PC-9 (cell line): ENCODE measurements around the gene MLC1. TPM values are rescaled to one million over a fixed set of nuclear protein-coding genes. Genes with fewer than 3 reads are reported as not detected.

Experiments used
- BruUV-seq: library from RNA; stranded (reverse); fragments of 400-500 nt; replicated peaks from 2 replicates; lab custom pipeline; 2021; lab: Mats Ljungman, UMichigan
- CTCF ChIA-PET: fragments of 300-600 bp; sonication (Branson Sonifier 250); formaldehyde crosslinking; loops from one replicate; lab custom pipeline; 2022; ENCODE audit warnings: antibody characterized with exemption; lab: Charles Lee
- POLR2A ChIA-PET: fragments of 300-600 bp; sonication (Branson Sonifier 250); formaldehyde crosslinking; loops from one replicate; lab custom pipeline; 2022; ENCODE audit warnings: antibody characterized with exemption; ENCODE audit not compliant: unreplicated experiment; lab: Charles Lee
- DNase-seq, 2 experiments: peaks; one replicate each; pipeline versions ENCODE4 v3.0.0 to v3.0.0-alpha.2; 2015 to 2022; ENCODE audit warnings: mixed read lengths in 1 of 2
- H2AFZ ChIP-seq: fragments of 200-600 bp; sonication (generic); 2 replicates; pipeline ENCODE4 v1.8.1; 2017; ENCODE audit warnings: antibody characterized with exemption
- H3F3A ChIP-seq: fragments of 200-600 bp; sonication (generic); 2 replicates; pipeline ENCODE4 v1.8.1; 2017; ENCODE audit warnings: antibody characterized with exemption, mild to moderate bottlenecking, low read depth; ENCODE audit not compliant: insufficient read depth
- H3K27ac ChIP-seq: fragments of 200-600 bp; sonication (generic); 2 replicates; pipeline ENCODE4 v1.6.1; 2016; ENCODE audit warnings: mixed run types
- H3K27me3 ChIP-seq: fragments of 200-600 bp; sonication (generic); 2 replicates; pipeline ENCODE4 v1.6.1; 2016; ENCODE audit warnings: low read depth, mixed run types; ENCODE audit not compliant: insufficient read depth
- H3K36me3 ChIP-seq: fragments of 200-600 bp; sonication (generic); 2 replicates; pipeline ENCODE4 v1.6.1; 2016; ENCODE audit warnings: low read depth, mixed run types
- H3K4me1 ChIP-seq: fragments of 200-600 bp; sonication (generic); replicated peaks from 2 replicates; pipeline ENCODE4 v1.6.1; 2016; ENCODE audit warnings: mixed run types; ENCODE audit not compliant: insufficient read depth
- H3K4me2 ChIP-seq: fragments of 200-600 bp; sonication (generic); 2 replicates; pipeline ENCODE4 v1.6.1; 2017; ENCODE audit warnings: mixed run types
- H3K4me3 ChIP-seq: fragments of 200-600 bp; sonication (generic); 2 replicates; pipeline ENCODE4 v1.6.1; 2016; ENCODE audit warnings: mixed run types
- H3K79me2 ChIP-seq: fragments of 200-600 bp; sonication (generic); 2 replicates; pipeline ENCODE4 v1.6.1; 2017; ENCODE audit warnings: low read depth, mixed run types
- H3K9me2 ChIP-seq: fragments of 200-600 bp; sonication (generic); 2 replicates; pipeline ENCODE4 v1.8.1; 2017; ENCODE audit warnings: mild to moderate bottlenecking; ENCODE audit not compliant: insufficient read depth
- H3K9me3 ChIP-seq: fragments of 200-600 bp; sonication (generic); 2 replicates; pipeline ENCODE4 v1.8.1; 2016; ENCODE audit warnings: low read depth; ENCODE audit not compliant: insufficient read depth
- H4K20me1 ChIP-seq: fragments of 200-600 bp; sonication (generic); 2 replicates; pipeline ENCODE4 v1.8.1; 2017; ENCODE audit not compliant: insufficient read depth
- CTCF ChIP-seq: fragments of 200-600 bp; sonication (generic); conservative IDR thresholded peaks from 2 replicates; pipeline ENCODE4 v1.6.1; 2017; ENCODE audit warnings: mixed run types, antibody characterized with exemption, mild to moderate bottlenecking, moderate library complexity
- EZH2 ChIP-seq: fragments of 200-600 bp; sonication (generic); IDR thresholded peaks from 2 replicates; pipeline ENCODE4 v1.8.0; 2017; ENCODE audit warnings: antibody characterized with exemption, low read depth
- intact Hi-C: fragments of 100-400 bp; cut with micrococcal nuclease; formaldehyde crosslinking; loops from one replicate; pipeline ENCODE4 v1.10.0; 2022; ENCODE audit not compliant: unreplicated experiment
- total RNA-seq: library from RNA; stranded (reverse); gene quantifications from 2 replicates; pipeline ENCODE4 v1.2.3, GENCODE V29; 2021

MLC1 gene
- total RNA-seq, 1 experiment from 2014 or later: not detected

GRCh38 chr22:50070366-50070765 lies 14.9 kb downstream of the MLC1 start:
- ChIA-PET POLR2A (no interaction called here), CTCF (no interaction called here)
- Histone ChIP-seq H2AFZ (no peak overlapping the region), H3K9me3 (no peaks in the 10 kb centered on the region), H3F3A (no peaks in the 10 kb centered on the region), H3K9me2 (no peaks in the 10 kb centered on the region), H3K79me2 (no peaks in the 10 kb centered on the region), H3K4me2 (no peak overlapping the region), H3K4me3 (no peak overlapping the region), H3K27ac (no peak overlapping the region), H3K36me3 (no peaks in the 10 kb centered on the region), H3K4me1 (no peaks in the 10 kb centered on the region), H3K27me3 (peaks cover 18% of the 10 kb centered on the region), H4K20me1 (no peaks in the 10 kb centered on the region; the same call in 1 of the 2 replicates)
- TF ChIP-seq CTCF (no peak), EZH2 (no peak)
- no TSS peak for BruUV-seq
- no peak for DNase-seq
- intact Hi-C loops: no loop called here

- H3K79me2 ChIP-seq: no peaks in the 10 kb centered on the region
- no peaks in the 10 kb centered on the region for H4K20me1 ChIP-seq
- ChIA-PET POLR2A (no interaction called here), CTCF (no interaction called here)
- H3K9me3 ChIP-seq: no peaks in the 10 kb centered on the region
- no peaks in the 10 kb centered on the region for H3K36me3 ChIP-seq
- no peak for TF ChIP-seq CTCF
- TF ChIP-seq EZH2: no peak
- H3K27ac ChIP-seq: no peak overlapping the region
- no TSS peak for BruUV-seq
- H3K9me2 ChIP-seq: no peaks in the 10 kb centered on the region
- no peak overlapping the region for H2AFZ ChIP-seq
- H3K4me3 ChIP-seq: no peak overlapping the region
- intact Hi-C loops: no loop called here
- no peak for DNase-seq
- H3K4me2 ChIP-seq: no peak overlapping the region
- H3K4me1 ChIP-seq: no peaks in the 10 kb centered on the region
- H3F3A ChIP-seq: no peaks in the 10 kb centered on the region
- H3K27me3 ChIP-seq: peaks cover 29% of the 10 kb centered on the region
Observed at GRCh38 chr22:50068096-50068495, 17.1 kb downstream of the MLC1 start.

- BruUV-seq: no TSS peak
- TF ChIP-seq CTCF (no peak), EZH2 (no peak)
- no peak overlapping the region for H3K4me2 ChIP-seq
Observed at GRCh38 chr22:50067244-50067643, 18.0 kb downstream of the MLC1 start.

More at GRCh38 chr22:50067244-50067643, 18.0 kb downstream of the MLC1 start:
- no peak for DNase-seq
- Histone ChIP-seq H3K27ac (no peak overlapping the region), H3K79me2 (no peaks in the 10 kb centered on the region), H3K27me3 (peaks cover 38% of the 10 kb centered on the region), H2AFZ (no peak overlapping the region), H3F3A (no peaks in the 10 kb centered on the region), H3K4me3 (no peak overlapping the region), H4K20me1 (no peaks in the 10 kb centered on the region), H3K4me1 (no peaks in the 10 kb centered on the region), H3K9me3 (no peaks in the 10 kb centered on the region), H3K36me3 (no peaks in the 10 kb centered on the region), H3K9me2 (no peaks in the 10 kb centered on the region)
- CTCF ChIA-PET: interaction anchor here (1.2 kb wide), 1 partner anchor 300 kb away, joined by 3 read pairs; no protein-coding TSS in a partner anchor
- POLR2A ChIA-PET: no interaction called here
- intact Hi-C loops: no loop called here
